HCT116 (cell line): Measurements from ENCODE around the gene SLTM. TPM values are rescaled to one million over a fixed set of nuclear protein-coding genes. Genes with fewer than 3 reads are reported as not detected.

Source experiments
- ATAC-seq: fragments of 200-7000 bp; cut with Tn5 transposase; 2 replicates; pipeline ENCODE4 v1.9.1; 2020; ENCODE audit warnings: mild to moderate bottlenecking, moderate library complexity
- BruUV-seq: library from RNA; stranded (reverse); fragments of 400-500 nt; replicated peaks from 2 replicates; lab custom pipeline; 2021; lab: Mats Ljungman, UMichigan
- CTCF ChIA-PET: fragments of 300-600 bp; sonication (Branson Sonifier 250); formaldehyde crosslinking; loops from one replicate; lab custom pipeline; 2021; ENCODE audit warnings: antibody characterized with exemption; lab: Charles Lee
- POLR2A ChIA-PET: fragments of 300-600, 350-600 bp; sonication (Branson Sonifier 250); formaldehyde crosslinking; loops from one replicate; lab custom pipeline; 2021; ENCODE audit warnings: antibody characterized with exemption; lab: Charles Lee
- RAD21 ChIA-PET, 2 experiments: fragments of 300-600 bp; sonication (Branson Sonifier 250); formaldehyde crosslinking; loops; one replicate each; lab custom pipeline; 2023; ENCODE audit warnings: low total read pairs in 2 of 2; ENCODE audit not compliant: uncharacterized antibody in 2 of 2, unreplicated experiment in 2 of 2, low non-redundant PET in 1 of 2; lab: Charles Lee
- DNase-seq: peaks from one replicate; pipeline ENCODE4 v3.0.0-alpha.2; 2010; ENCODE audit warnings: low read depth, low spot score
- H2AFZ ChIP-seq: fragments of 200-600 bp; shearing (Covaris generic), sonication (generic); 2 replicates; pipeline ENCODE4 v1.6.1; 2017; ENCODE audit warnings: low read depth, mixed run types, mixed read lengths, antibody characterized with exemption, low read length; ENCODE audit not compliant: poor library complexity, severe bottlenecking
- H3K27ac ChIP-seq: 2 replicates; pipeline ENCODE4 v1.5.1; 2012; ENCODE audit warnings: low read depth, low read length
- H3K27me3 ChIP-seq: fragments of 200-600 bp; sonication (generic); 2 replicates; pipeline ENCODE4 v1.6.1; 2016; ENCODE audit warnings: mixed run types, low read length, mixed read lengths; ENCODE audit not compliant: insufficient read depth
- H3K36me3 ChIP-seq, 2 experiments: fragments of 200-500 bp in 1 of 2; fragments of 200-600 bp in 1 of 2; sonication (Bioruptor generic) in 1 of 2; sonication (generic) in 1 of 2; 2 replicates each; pipeline versions ENCODE4 v1.5.1 to v1.6.1; 2014 to 2016; ENCODE audit warnings: low read length in 2 of 2, inconsistent platforms in 1 of 2, mixed read lengths in 1 of 2, mixed run types in 1 of 2; ENCODE audit not compliant: insufficient read depth in 2 of 2, control insufficient read depth in 1 of 2
- H3K4me1 ChIP-seq, 2 experiments: fragments of 200-600 bp in 1 of 2; sonication (generic) in 1 of 2; 2 replicates each; pipeline versions ENCODE4 v1.5.1 to v1.6.1; 2012 to 2017; ENCODE audit warnings: low read length in 2 of 2, inconsistent platforms in 1 of 2, mild to moderate bottlenecking in 1 of 2, mixed read lengths in 1 of 2, mixed run types in 1 of 2, moderate library complexity in 1 of 2; ENCODE audit not compliant: insufficient read depth in 2 of 2, control insufficient read depth in 1 of 2
- H3K4me2 ChIP-seq: fragments of 200-600 bp; sonication (generic); 2 replicates; pipeline ENCODE4 v1.6.1; 2017; ENCODE audit warnings: mixed run types, low read length, mixed read lengths
- H3K4me3 ChIP-seq, 2 experiments: fragments of 200-600 bp in 1 of 2; sonication (generic) in 1 of 2; replicated peaks in 1 of 2; 2 replicates each; pipeline ENCODE4 v1.5.1; 2011 to 2016; ENCODE audit warnings: low read length in 2 of 2, control low read depth in 1 of 2, low read depth in 1 of 2, mild to moderate bottlenecking in 1 of 2, mixed read lengths in 1 of 2, mixed run types in 1 of 2
- H3K79me2 ChIP-seq: fragments of 200-600 bp; sonication (generic); 2 replicates; pipeline ENCODE4 v1.6.1; 2017; ENCODE audit warnings: mild to moderate bottlenecking, mixed run types, low read length, moderate library complexity, mixed read lengths; ENCODE audit not compliant: insufficient read depth
- H3K9ac ChIP-seq: fragments of 200-600 bp; sonication (generic); 2 replicates; pipeline ENCODE4 v1.6.1; 2016; ENCODE audit warnings: low read length, mixed read lengths
- H3K9me2 ChIP-seq: fragments of 200-600 bp; sonication (generic), shearing (Covaris generic); 2 replicates; pipeline ENCODE4 v1.6.1; 2017; ENCODE audit warnings: mixed run types, mild to moderate bottlenecking, moderate library complexity; ENCODE audit not compliant: insufficient read depth
- H3K9me3 ChIP-seq, 2 experiments: fragments of 200-500 bp in 1 of 2; fragments of 200-600 bp in 1 of 2; sonication (Bioruptor generic) in 1 of 2; sonication (generic) in 1 of 2; 2 replicates each; pipeline ENCODE4 v1.6.1; 2014 to 2017; ENCODE audit warnings: low read length in 2 of 2, mixed read lengths in 2 of 2, inconsistent platforms in 1 of 2, low read depth in 1 of 2, mild to moderate bottlenecking in 1 of 2, mixed run types in 1 of 2, moderate library complexity in 1 of 2; ENCODE audit not compliant: control insufficient read depth in 1 of 2, insufficient read depth in 1 of 2
- H4K20me1 ChIP-seq: fragments of 200-600 bp; sonication (generic), shearing (Covaris generic); 2 replicates; pipeline ENCODE4 v1.6.1; 2017; ENCODE audit warnings: mixed run types, mild to moderate bottlenecking, moderate library complexity; ENCODE audit not compliant: insufficient read depth
- CBX3 ChIP-seq: IDR thresholded peaks from 2 replicates; pipeline ENCODE4 v1.6.1; 2012; ENCODE audit warnings: low read depth
- CEBPB ChIP-seq: IDR thresholded peaks from 2 replicates; pipeline ENCODE4 v1.6.1; 2012; ENCODE audit warnings: low read depth
- EGR1 ChIP-seq: IDR thresholded peaks from 2 replicates; pipeline ENCODE4 v1.6.1; 2012; ENCODE audit warnings: low read depth
- ELF1 ChIP-seq: IDR thresholded peaks from 2 replicates; pipeline ENCODE4 v1.6.1; 2012; ENCODE audit warnings: low read depth, borderline replicate concordance
- EZH2 ChIP-seq: fragments of 200-600 bp; sonication (generic); IDR thresholded peaks from 2 replicates; pipeline ENCODE4 v1.6.1; 2017; ENCODE audit warnings: antibody characterized with exemption, mixed run types
- EZH2phosphoT487 ChIP-seq: fragments of 200-600 bp; IDR thresholded peaks from 2 replicates; pipeline ENCODE4 v1.6.1; 2018; ENCODE audit warnings: antibody characterized with exemption, borderline replicate concordance
- FOSL1 ChIP-seq: IDR thresholded peaks from 2 replicates; pipeline ENCODE4 v1.6.1; 2012; ENCODE audit warnings: low read depth
- JUND ChIP-seq: IDR thresholded peaks from 2 replicates; pipeline ENCODE4 v1.6.1; 2012
- POLR2A ChIP-seq: IDR thresholded peaks from 2 replicates; pipeline ENCODE4 v1.7.0; 2011; ENCODE audit warnings: borderline replicate concordance; ENCODE audit not compliant: insufficient read depth, insufficient read length; ENCODE audit errors: extremely low read depth
- RAD21 ChIP-seq: IDR thresholded peaks from 2 replicates; pipeline ENCODE4 v1.6.1; 2012; ENCODE audit warnings: low read depth, mild to moderate bottlenecking
- SP1 ChIP-seq: IDR thresholded peaks from 2 replicates; pipeline ENCODE4 v1.6.1; 2012; ENCODE audit warnings: low read depth
- SRF ChIP-seq: IDR thresholded peaks from 2 replicates; pipeline ENCODE4 v1.6.1; 2012; ENCODE audit warnings: low read depth
- TCF7L2 ChIP-seq: IDR thresholded peaks from 2 replicates; pipeline ENCODE4 v1.7.0; 2011; ENCODE audit warnings: borderline replicate concordance, inconsistent platforms; ENCODE audit not compliant: insufficient read depth, insufficient read length; ENCODE audit errors: extremely low read depth
- YY1 ChIP-seq: IDR thresholded peaks from 2 replicates; pipeline ENCODE4 v1.6.1; 2011; ENCODE audit warnings: low read length, low read depth, moderate library complexity, mild to moderate bottlenecking; ENCODE audit not compliant: insufficient replicate concordance; ENCODE audit errors: extremely low read depth
- ZFX ChIP-seq: fragments of 450-650 bp; IDR thresholded peaks from 2 replicates; pipeline ENCODE4 v1.6.1; 2017
- ZNF274 ChIP-seq: fragments of 200-500 bp; sonication (Bioruptor generic); IDR thresholded peaks from 2 replicates; pipeline ENCODE4 v1.6.1; 2014; ENCODE audit warnings: mild to moderate bottlenecking, low read depth, low read length, inconsistent platforms
- intact Hi-C: fragments of 100-400 bp; cut with micrococcal nuclease; formaldehyde crosslinking; loops from 2 replicates; pipeline ENCODE4 v1.10.0; 2022
- total RNA-seq: library from RNA; stranded (reverse); gene quantifications from one replicate; pipeline ENCODE4 v1.2.1, GENCODE V29; 2021; ENCODE audit not compliant: unreplicated experiment
- TF ChIP-seq, protein P1 (sequence below): IDR thresholded peaks from 2 replicates; pipeline ENCODE4 v1.6.1; 2011; ENCODE audit warnings: mild to moderate bottlenecking, low read length, moderate library complexity; ENCODE audit not compliant: insufficient replicate concordance; ENCODE audit errors: extremely low read depth
- TF ChIP-seq, protein P2 (sequence below): IDR thresholded peaks from 2 replicates; pipeline ENCODE4 v1.6.1; 2012
- TF ChIP-seq, protein P3 (sequence below): IDR thresholded peaks from 2 replicates; pipeline ENCODE4 v1.6.1; 2012; ENCODE audit warnings: low read depth
- TF ChIP-seq, protein P4 (sequence below): IDR thresholded peaks from 2 replicates; pipeline ENCODE4 v1.6.1; 2012

SLTM gene
- total RNA-seq, 1 experiment from 2014 or later, result 88.7 TPM

DNA sequence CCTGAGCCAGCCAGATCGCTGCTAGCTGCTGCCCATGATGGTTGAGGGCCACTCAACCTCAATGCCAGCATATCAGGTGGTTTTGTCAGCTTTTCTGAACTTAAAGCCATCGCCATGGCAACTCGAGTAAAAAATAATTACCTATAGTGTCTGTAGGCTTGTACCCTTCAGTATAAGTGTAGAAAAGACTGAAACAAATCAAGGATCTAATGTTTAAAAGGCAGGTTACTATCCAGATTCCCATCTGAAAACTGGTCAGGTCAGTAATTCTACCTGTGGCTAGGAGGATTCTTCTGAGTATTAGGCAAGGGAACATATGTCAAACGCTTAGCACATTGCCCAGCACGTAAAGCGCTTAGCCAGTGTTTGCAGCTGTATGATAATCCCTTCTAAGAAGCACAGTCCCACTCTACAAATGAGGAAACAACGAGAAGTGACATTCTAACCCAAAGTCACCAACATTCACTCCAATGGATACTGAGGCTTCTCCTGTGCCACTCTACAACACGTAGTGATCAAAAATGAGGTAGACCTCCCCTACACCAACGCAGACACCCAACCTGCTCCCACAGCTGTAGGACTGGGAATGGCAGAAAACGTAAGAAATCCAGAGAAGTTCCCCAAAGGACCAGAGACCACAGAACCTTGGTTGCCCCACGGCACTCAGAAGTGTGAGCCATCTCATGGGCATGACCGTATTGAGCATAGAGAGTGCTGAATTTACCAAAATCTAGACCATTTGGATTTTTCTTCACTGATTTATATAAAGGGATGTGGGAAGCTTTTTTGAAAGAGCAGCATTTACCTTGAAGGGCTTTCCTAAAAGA, 55.3 kb downstream of the SLTM start:
- no peaks in the 10 kb centered on the region for H3K9me3 ChIP-seq
- CTCF ChIA-PET, result no interaction called here
- H3K27ac ChIP-seq, result no peak overlapping the region
- DNase-seq, result no peak
- H3K36me3 ChIP-seq, result peaks cover 28 to 44% of the 10 kb centered on the region in 2 experiments
- no peaks in the 10 kb centered on the region for H3K27me3 ChIP-seq
- no peak overlapping the region for H3K4me2 ChIP-seq
- H3K9ac ChIP-seq, result no peak overlapping the region
- no peak overlapping the region for H3K4me3 ChIP-seq
- H4K20me1 ChIP-seq, result no peaks in the 10 kb centered on the region
- H3K79me2 ChIP-seq, result peaks cover 4% of the 10 kb centered on the region; the same call in 1 of the 2 replicates
- no TSS peak for BruUV-seq
- no peaks in the 10 kb centered on the region for H3K9me2 ChIP-seq
- RAD21 ChIA-PET, result no interaction called here
- POLR2A ChIA-PET, result no interaction called here
- H2AFZ ChIP-seq, result no peak overlapping the region
- TF ChIP-seq EGR1, result no peak
- no peak for TF ChIP-seq CBX3
- TF ChIP-seq ZFX, result no peak
- TF ChIP-seq POLR2A, result no peak
- TF ChIP-seq CEBPB, result no peak
- TF ChIP-seq RAD21, result no peak
- TF ChIP-seq, protein P1, sequence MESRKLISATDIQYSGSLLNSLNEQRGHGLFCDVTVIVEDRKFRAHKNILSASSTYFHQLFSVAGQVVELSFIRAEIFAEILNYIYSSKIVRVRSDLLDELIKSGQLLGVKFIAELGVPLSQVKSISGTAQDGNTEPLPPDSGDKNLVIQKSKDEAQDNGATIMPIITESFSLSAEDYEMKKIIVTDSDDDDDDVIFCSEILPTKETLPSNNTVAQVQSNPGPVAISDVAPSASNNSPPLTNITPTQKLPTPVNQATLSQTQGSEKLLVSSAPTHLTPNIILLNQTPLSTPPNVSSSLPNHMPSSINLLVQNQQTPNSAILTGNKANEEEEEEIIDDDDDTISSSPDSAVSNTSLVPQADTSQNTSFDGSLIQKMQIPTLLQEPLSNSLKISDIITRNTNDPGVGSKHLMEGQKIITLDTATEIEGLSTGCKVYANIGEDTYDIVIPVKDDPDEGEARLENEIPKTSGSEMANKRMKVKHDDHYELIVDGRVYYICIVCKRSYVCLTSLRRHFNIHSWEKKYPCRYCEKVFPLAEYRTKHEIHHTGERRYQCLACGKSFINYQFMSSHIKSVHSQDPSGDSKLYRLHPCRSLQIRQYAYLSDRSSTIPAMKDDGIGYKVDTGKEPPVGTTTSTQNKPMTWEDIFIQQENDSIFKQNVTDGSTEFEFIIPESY, result no peak
- TF ChIP-seq EZH2phosphoT487, result no peak
- TF ChIP-seq EZH2, result no peak
- TF ChIP-seq, protein P2, sequence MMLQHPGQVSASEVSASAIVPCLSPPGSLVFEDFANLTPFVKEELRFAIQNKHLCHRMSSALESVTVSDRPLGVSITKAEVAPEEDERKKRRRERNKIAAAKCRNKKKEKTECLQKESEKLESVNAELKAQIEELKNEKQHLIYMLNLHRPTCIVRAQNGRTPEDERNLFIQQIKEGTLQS, result no peak
- no peak for TF ChIP-seq ZNF274
- no peak for TF ChIP-seq FOSL1
- no peak for TF ChIP-seq JUND
- TF ChIP-seq TCF7L2, result no peak
- TF ChIP-seq SRF, result no peak
- TF ChIP-seq ELF1, result no peak
- TF ChIP-seq YY1, result no peak
- TF ChIP-seq, protein P3, sequence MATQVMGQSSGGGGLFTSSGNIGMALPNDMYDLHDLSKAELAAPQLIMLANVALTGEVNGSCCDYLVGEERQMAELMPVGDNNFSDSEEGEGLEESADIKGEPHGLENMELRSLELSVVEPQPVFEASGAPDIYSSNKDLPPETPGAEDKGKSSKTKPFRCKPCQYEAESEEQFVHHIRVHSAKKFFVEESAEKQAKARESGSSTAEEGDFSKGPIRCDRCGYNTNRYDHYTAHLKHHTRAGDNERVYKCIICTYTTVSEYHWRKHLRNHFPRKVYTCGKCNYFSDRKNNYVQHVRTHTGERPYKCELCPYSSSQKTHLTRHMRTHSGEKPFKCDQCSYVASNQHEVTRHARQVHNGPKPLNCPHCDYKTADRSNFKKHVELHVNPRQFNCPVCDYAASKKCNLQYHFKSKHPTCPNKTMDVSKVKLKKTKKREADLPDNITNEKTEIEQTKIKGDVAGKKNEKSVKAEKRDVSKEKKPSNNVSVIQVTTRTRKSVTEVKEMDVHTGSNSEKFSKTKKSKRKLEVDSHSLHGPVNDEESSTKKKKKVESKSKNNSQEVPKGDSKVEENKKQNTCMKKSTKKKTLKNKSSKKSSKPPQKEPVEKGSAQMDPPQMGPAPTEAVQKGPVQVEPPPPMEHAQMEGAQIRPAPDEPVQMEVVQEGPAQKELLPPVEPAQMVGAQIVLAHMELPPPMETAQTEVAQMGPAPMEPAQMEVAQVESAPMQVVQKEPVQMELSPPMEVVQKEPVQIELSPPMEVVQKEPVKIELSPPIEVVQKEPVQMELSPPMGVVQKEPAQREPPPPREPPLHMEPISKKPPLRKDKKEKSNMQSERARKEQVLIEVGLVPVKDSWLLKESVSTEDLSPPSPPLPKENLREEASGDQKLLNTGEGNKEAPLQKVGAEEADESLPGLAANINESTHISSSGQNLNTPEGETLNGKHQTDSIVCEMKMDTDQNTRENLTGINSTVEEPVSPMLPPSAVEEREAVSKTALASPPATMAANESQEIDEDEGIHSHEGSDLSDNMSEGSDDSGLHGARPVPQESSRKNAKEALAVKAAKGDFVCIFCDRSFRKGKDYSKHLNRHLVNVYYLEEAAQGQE, result no peak
- TF ChIP-seq, protein P4, sequence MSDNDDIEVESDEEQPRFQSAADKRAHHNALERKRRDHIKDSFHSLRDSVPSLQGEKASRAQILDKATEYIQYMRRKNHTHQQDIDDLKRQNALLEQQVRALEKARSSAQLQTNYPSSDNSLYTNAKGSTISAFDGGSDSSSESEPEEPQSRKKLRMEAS, result no peak
- no peak for TF ChIP-seq SP1
- TF ChIP-seq, all 23 proteins: peak for 0
- no peak for ATAC-seq
- intact Hi-C loops, result no loop called here
- H3K4me1 ChIP-seq, result no peaks in the 10 kb centered on the region
